SK-N-MC (cell line): ENCODE results near the gene IFT43.

Experiments
- EZH2 ChIP-seq: fragments of 200-600 bp; sonication (generic); IDR thresholded peaks from one replicate; pipeline ENCODE4 v1.6.1; 2017; ENCODE audit warnings: antibody characterized with exemption
- FOXP2 ChIP-seq: optimal IDR thresholded peaks from 2 replicates; pipeline ENCODE3; 2011; ENCODE audit warnings: mild to moderate bottlenecking, moderate library complexity; ENCODE audit not compliant: insufficient read depth; ENCODE audit errors: extremely low read length, control extremely low read depth
- POLR2AphosphoS5 ChIP-seq: IDR thresholded peaks from 2 replicates; pipeline ENCODE4 v1.6.1; 2012; ENCODE audit warnings: mild to moderate bottlenecking, low read depth, low read length, borderline replicate concordance

GRCh38 chr14:75978249-75978731 lies 7.3 kb upstream of the IFT43 start:
- TF ChIP-seq EZH2 (no peak), POLR2AphosphoS5 (no peak), FOXP2 (no peak)
